ENCODE data around the gene SLC38A3.

Gene SLC38A3

GRCh38 chr3:50263478-50264382 is 58.7 kb downstream of the SLC38A3 start:
- POLR2A ChIA-PET (ENCODE audit: low non-redundant PET): no interaction called here
- no peak for TF ChIP-seq CTCF (conservative IDR thresholded peaks at IDR 0.05; ENCODE audit: low read depth)
- DNase-seq (ENCODE audit: low spot score): no peak
- peak overlapping the region; percentile 100 for H3K27ac ChIP-seq
- CTCF ChIA-PET: interaction anchor here (0.9 to 1.5 kb wide), 2 partner anchors 11 to 37 kb away, joined by 3 to 5 read pairs; no protein-coding TSS in a partner anchor

- ChIA-PET POLR2A (ENCODE audit: low non-redundant PET) (no interaction called here), CTCF (interaction anchor here (0.9 to 1.5 kb wide), 2 partner anchors 10 to 38 kb away, joined by 3 to 5 read pairs; no protein-coding TSS in a partner anchor)
- no peak for TF ChIP-seq CTCF (conservative IDR thresholded peaks at IDR 0.05; ENCODE audit: low read depth)
- DNase-seq (ENCODE audit: low spot score): peak; percentile 68
- peak overlapping the region; percentile 100 for H3K27ac ChIP-seq
Measured at GRCh38 chr3:50264383-50264963, 59.4 kb downstream of the SLC38A3 start.

- ChIA-PET POLR2A (ENCODE audit: low non-redundant PET) (no interaction called here), CTCF (interaction anchor here (0.9 to 1.5 kb wide), 2 partner anchors 10 to 38 kb away, joined by 3 to 5 read pairs; no protein-coding TSS in a partner anchor)
- H3K27ac ChIP-seq: peak overlapping the region; percentile 100
- TF ChIP-seq CTCF (conservative IDR thresholded peaks at IDR 0.05; ENCODE audit: low read depth): no peak
- DNase-seq (ENCODE audit: low spot score): no peak
Measured at GRCh38 chr3:50264964-50265485, 60.0 kb downstream of the SLC38A3 start.

GRCh38 chr3:50265571-50265970 is 60.5 kb downstream of the SLC38A3 start:
- TF ChIP-seq CTCF (conservative IDR thresholded peaks at IDR 0.05; ENCODE audit: low read depth): no peak
- no peak for DNase-seq (ENCODE audit: low spot score)
- ChIA-PET CTCF (interaction anchor here (0.6 kb wide), 1 partner anchor 9 kb away, joined by 3 read pairs; no protein-coding TSS in a partner anchor), POLR2A (ENCODE audit: low non-redundant PET) (no interaction called here)
- H3K27ac ChIP-seq: peak overlapping the region; percentile 100

- TF ChIP-seq CTCF (conservative IDR thresholded peaks at IDR 0.05; ENCODE audit: low read depth): no peak
- peak overlapping the region; percentile 100 for H3K27ac ChIP-seq
- no peak for DNase-seq (ENCODE audit: low spot score)
- ChIA-PET CTCF (interaction anchor here (0.6 kb wide), 1 partner anchor 10 kb away, joined by 3 read pairs; no protein-coding TSS in a partner anchor), POLR2A (ENCODE audit: low non-redundant PET) (no interaction called here)
Measured at GRCh38 chr3:50266017-50266416, 60.9 kb downstream of the SLC38A3 start.

GRCh38 chr3:50266836-50267235 is 61.8 kb downstream of the SLC38A3 start:
- POLR2A ChIA-PET (ENCODE audit: low non-redundant PET): no interaction called here
- peak overlapping the region; percentile 100 for H3K27ac ChIP-seq
- no peak for DNase-seq (ENCODE audit: low spot score)
- CTCF ChIA-PET: interaction anchor here (1.0 kb wide), 1 partner anchor 40 kb away, joined by 4 read pairs; no protein-coding TSS in a partner anchor
- TF ChIP-seq CTCF (conservative IDR thresholded peaks at IDR 0.05; ENCODE audit: low read depth): no peak

Data from RWPE1 (cell line).